Psoas muscle (tissue), 8 donors: ENCODE results near the gene TMEM72. TPM values are rescaled to one million over a fixed set of nuclear protein-coding genes. Genes with fewer than 3 reads are reported as not detected.
A peak's percentile ranks its signal among the peaks of the same experiment; 100 is the strongest.

ENCODE experiments used
- ATAC-seq, 4 donors: fragments of 200-7000 bp; cut with Tn5 transposase; one replicate each; pipeline ENCODE4 v1.9.1; 2020; ENCODE audit warnings: moderate library complexity in 3 of 4, mild to moderate bottlenecking in 2 of 4
- DNase-seq, 2 donors: peaks; one replicate each; pipeline ENCODE4 v3.0.0-alpha.2; 2020
- H3K27ac ChIP-seq: fragments of 200-600 bp; one replicate; pipeline ENCODE4 v1.8.0; 2022
- H3K27me3 ChIP-seq, 3 donors: fragments of 200-600 bp in 1 of 3; one replicate each; pipeline versions ENCODE4 v1.6.1 to v1.8.0; 2013 to 2022; ENCODE audit warnings: low read length in 2 of 3, mild to moderate bottlenecking in 2 of 3, moderate library complexity in 1 of 3; ENCODE audit not compliant: insufficient read depth in 3 of 3
- H3K36me3 ChIP-seq, 2 donors: fragments of 200-600 bp in 1 of 2; one replicate each; pipeline versions ENCODE4 v1.6.1 to v1.8.0; 2013 to 2022; ENCODE audit warnings: low read depth in 1 of 2, mild to moderate bottlenecking in 1 of 2, moderate library complexity in 1 of 2; ENCODE audit not compliant: insufficient read depth in 1 of 2
- H3K4me1 ChIP-seq: fragments of 200-600 bp; one replicate; pipeline ENCODE4 v1.8.0; 2022
- H3K4me3 ChIP-seq: fragments of 200-600 bp; one replicate; pipeline ENCODE4 v1.8.0; 2022; ENCODE audit warnings: mild to moderate bottlenecking
- H3K9me3 ChIP-seq: fragments of 200-600 bp; one replicate; pipeline ENCODE4 v1.8.0; 2022
- WGBS, 3 donors: extraction: QIAGEN DNeasy Blood & Tissue Kit; methylation state at CpG; one replicate each; pipeline versions ENCODE4 v1.1.6 to v1.1.7; 2013; 5-methylcytosine and 5-hydroxymethylcytosine counted together
- intact Hi-C, 2 donors: fragments of 100-400 bp; cut with DNase I; formaldehyde crosslinking; loops; one replicate each; pipeline versions ENCODE4 v1.11.0 to v1.14.2; 2022
- polyA plus RNA-seq, 3 donors: library from polyadenylated mRNA; stranded (reverse); fragments of 200-250 nt; gene quantifications; one replicate each; pipeline ENCODE4 v1.2.3, GENCODE V29; 2013
- total RNA-seq, 4 donors: library from RNA; stranded (reverse); fragmentation: NEBNext Ultra II Directional in 2 of 4; extraction: Animal tissue kit (Norgen Biotek cat#: 25700) in 2 of 4; gene quantifications; one replicate each; pipeline versions ENCODE4 v1.2.1 to v1.2.4, GENCODE V29; 2021 to 2023
- TF ChIP-seq, protein P1 (sequence below): fragments of 200-600 bp; IDR thresholded peaks from one replicate; pipeline ENCODE4 v1.8.0; 2022; ENCODE audit warnings: antibody characterized with exemption
- donor health status: healthy with polysubstance abuse.
- donor health status: DM: no; HTN: no; CAD: no; lungs with moderate emphysema.
- donor health status: Bipolar disorder and iron deficiency.
- donor health status: healthy.
- donor health status: DM: yes; HTN: yes; CAD: no.
- donor health status: DM: no; HTN: no; CAD: no.
- donor health status: DM: no; HTN: no; CAD: no.
- donor health status: DM: yes; HTN: yes; CAD: no.

Gene TMEM72
- total and polyA plus RNA-seq, 7 donors = not detected

DNA sequence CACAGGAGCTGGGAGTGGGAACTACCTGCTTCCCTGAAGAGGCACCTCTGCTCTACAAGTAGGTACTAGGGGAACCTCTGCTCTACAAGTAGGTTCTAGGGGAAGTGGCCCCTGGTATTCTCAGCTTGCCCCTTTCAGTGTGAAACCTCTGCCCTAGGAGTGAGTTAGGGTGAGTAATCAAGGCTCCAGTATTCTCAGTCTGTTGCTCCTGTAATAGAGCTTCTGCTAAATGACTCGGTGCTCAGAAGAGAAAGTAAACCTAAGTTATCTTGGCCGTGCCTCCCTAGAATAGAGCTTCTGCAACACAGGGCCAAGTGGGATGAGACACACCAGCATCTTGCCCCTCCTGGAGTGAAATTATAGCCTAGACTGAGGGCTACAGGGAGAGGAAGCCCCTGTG lies 35.1 kb downstream of the TMEM72 start:
- Histone ChIP-seq H3K4me3 (no peak overlapping the region), H3K36me3 (no peaks in the 10 kb centered on the region), H3K27me3 (no peaks in the 10 kb centered on the region), H3K27ac (no peak overlapping the region), H3K4me1 (peaks cover 12% of the 10 kb centered on the region), H3K9me3 (no peaks in the 10 kb centered on the region)
- ATAC-seq = peak in 3 of 4 donors; percentile 33 to 50 (median 44)
- TF ChIP-seq, protein P1, sequence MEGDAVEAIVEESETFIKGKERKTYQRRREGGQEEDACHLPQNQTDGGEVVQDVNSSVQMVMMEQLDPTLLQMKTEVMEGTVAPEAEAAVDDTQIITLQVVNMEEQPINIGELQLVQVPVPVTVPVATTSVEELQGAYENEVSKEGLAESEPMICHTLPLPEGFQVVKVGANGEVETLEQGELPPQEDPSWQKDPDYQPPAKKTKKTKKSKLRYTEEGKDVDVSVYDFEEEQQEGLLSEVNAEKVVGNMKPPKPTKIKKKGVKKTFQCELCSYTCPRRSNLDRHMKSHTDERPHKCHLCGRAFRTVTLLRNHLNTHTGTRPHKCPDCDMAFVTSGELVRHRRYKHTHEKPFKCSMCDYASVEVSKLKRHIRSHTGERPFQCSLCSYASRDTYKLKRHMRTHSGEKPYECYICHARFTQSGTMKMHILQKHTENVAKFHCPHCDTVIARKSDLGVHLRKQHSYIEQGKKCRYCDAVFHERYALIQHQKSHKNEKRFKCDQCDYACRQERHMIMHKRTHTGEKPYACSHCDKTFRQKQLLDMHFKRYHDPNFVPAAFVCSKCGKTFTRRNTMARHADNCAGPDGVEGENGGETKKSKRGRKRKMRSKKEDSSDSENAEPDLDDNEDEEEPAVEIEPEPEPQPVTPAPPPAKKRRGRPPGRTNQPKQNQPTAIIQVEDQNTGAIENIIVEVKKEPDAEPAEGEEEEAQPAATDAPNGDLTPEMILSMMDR = no peak
- intact Hi-C loops = no loop called here
- no peak for DNase-seq
- whole genome bisulfite sequencing, 3 donors = 26 to 40% (median 26%) methylated on average over 2 of the region's 2 CpGs

DNA sequence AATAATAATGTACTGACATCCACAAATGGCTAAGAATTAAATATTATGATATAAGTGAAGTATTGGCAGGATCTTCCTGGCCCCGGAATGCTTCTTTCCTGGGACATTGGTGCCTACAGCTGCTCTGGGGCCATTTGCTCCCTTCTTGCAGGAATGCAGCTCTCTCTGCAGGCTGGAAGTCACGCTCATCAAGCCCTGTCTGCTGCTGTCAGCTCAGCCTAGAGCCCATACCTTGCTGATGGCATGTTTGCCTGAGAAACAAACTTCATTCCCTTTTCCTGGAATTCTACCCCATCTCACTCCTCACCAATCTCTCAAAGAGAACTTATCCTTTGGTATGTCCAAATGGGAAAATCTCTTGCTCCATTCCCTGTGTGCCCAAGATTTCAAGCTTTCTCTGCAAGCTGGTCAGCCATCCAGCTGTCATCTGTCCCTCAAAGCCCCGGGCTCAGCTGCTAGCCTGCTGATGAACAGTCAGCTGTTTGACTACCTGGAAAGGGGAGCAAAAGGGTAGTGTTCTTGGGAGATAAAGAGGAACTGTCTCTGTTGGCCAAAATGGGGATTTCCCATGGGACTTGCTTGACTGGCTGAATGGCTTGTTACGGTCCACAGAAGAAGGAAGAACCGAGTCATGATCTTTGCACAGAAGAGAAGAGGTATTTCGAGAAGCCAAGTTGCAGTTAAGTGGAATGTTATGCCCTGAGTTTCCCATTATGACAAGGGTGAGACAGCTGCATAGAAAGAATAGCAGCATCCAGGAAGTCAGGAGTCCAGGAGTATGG lies 36.4 kb downstream of the TMEM72 start:
- no peaks in the 10 kb centered on the region for H3K9me3 ChIP-seq
- no peak overlapping the region for H3K4me3 ChIP-seq
- H3K36me3 ChIP-seq = no peaks in the 10 kb centered on the region
- no peaks in the 10 kb centered on the region for H3K27me3 ChIP-seq
- H3K4me1 ChIP-seq = peaks cover 12% of the 10 kb centered on the region
- intact Hi-C loops = no loop called here
- TF ChIP-seq, protein P1 = no peak
- 31 to 49% (median 33%) methylated on average over 6 of the region's 6 CpGs for whole genome bisulfite sequencing, 3 donors
- DNase-seq (no peak), ATAC-seq (peak; percentile 68 to 81 (median 78))
- H3K27ac ChIP-seq = no peak overlapping the region

DNA sequence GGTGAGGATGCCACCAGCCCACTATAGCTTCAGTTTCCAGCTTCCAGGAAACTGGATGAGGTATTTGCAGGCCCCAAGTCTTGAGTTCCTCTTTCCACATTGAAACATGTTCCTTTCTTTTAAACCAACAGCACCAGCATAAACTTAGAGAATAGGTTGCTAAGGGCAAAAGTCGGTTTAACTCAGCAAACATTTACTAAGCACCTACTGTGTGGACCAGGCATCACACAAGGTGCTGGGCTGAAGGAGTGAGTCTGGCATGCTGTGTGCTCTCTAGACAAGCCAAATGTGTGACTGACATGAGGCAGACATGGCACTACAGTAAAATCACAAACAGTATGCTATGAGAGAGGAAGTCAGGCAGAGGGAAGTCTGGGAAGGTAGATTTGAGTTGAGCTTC lies 37.5 kb downstream of the TMEM72 start:
- Histone ChIP-seq H3K27ac (no peak overlapping the region), H3K4me1 (peaks cover 12% of the 10 kb centered on the region), H3K36me3 (peaks cover 0 to 1% of the 10 kb centered on the region in 2 donors), H3K4me3 (no peak overlapping the region), H3K27me3 (no peaks in the 10 kb centered on the region), H3K9me3 (no peaks in the 10 kb centered on the region)
- ATAC-seq (no peak), DNase-seq (no peak)
- WGBS, 3 donors = 83 to 90% (median 88%) methylated on average over 1 of the region's 1 CpG
- TF ChIP-seq, protein P1 = no peak
- intact Hi-C loops = no loop called here

DNA sequence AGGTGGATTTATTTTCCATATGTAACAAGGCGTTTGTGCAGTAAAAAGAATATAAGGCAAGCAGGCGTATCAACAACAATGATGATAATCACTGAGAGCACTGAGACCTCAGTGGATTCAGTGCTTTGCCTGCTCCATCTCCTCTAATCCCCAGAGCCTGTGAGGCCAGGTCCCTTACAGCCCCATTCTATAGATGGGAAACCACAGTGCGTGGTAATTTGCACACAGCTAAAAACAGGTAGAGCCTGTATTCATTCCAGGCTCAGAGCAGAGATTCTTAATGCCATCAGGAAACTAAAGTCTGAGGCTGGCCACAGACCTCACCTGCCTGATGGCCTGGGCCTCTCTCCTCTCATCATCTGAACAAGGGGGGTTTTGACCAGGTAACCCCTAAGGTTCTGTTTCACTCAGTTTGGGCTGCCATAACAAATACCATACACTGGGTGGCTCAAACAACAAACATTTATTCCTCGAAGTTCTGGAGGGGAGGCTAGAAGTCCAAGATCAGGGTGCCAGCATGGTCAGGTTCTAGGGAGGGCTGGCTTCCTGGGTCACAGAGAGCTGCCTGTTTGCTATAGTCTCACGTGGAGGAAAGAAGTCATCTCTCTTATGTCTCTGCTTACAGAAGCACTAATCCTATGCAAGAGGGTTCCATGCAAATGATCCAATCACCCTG lies 38.1 kb downstream of the TMEM72 start:
- WGBS, 3 donors = 64 to 73% (median 67%) methylated on average over 5 of the region's 5 CpGs
- no peak overlapping the region for H3K27ac ChIP-seq
- intact Hi-C loops = no loop called here

More for the DNA sequence above, 38.1 kb downstream of the TMEM72 start:
- TF ChIP-seq, protein P1 = no peak
- no peak for DNase-seq
- Histone ChIP-seq H3K27me3 (no peaks in the 10 kb centered on the region), H3K9me3 (no peaks in the 10 kb centered on the region), H3K4me3 (no peak overlapping the region), H3K4me1 (peaks cover 12% of the 10 kb centered on the region), H3K36me3 (peaks cover 0 to 8% of the 10 kb centered on the region in 2 donors)
- peak in 2 of 4 donors; percentile 19 to 41 for ATAC-seq
